ENCODE measurements around the gene EEF1A2. TPM values are rescaled to one million over a fixed set of nuclear protein-coding genes. Genes with fewer than 3 reads are reported as not detected.

EEF1A2 gene
- total RNA-seq, 1 donor from 2014 or later: 37.6 TPM

GRCh38 chr20:63477061-63477616 is 21.7 kb downstream of the EEF1A2 start:
- no peak overlapping the region for H3K4me3 Mint-ChIP-seq (ENCODE audit: unreplicated experiment)
- no peaks in the 10 kb centered on the region for H3K9me3 ChIP-seq (ENCODE audit: insufficient read depth, low read depth, low read length)
- no peak overlapping the region for H3K4me3 ChIP-seq (ENCODE audit: insufficient read depth, low read depth, low read length)
- no peak overlapping the region for H3K9ac ChIP-seq (ENCODE audit: low read length)
- H3K4me1 Mint-ChIP-seq (ENCODE audit: low read depth, unreplicated experiment): no peaks in the 10 kb centered on the region
- H3K27me3 Mint-ChIP-seq (ENCODE audit: low read depth, unreplicated experiment): peaks cover 49% of the 10 kb centered on the region
- H3K27ac Mint-ChIP-seq (ENCODE audit: unreplicated experiment): no peak overlapping the region
- peaks cover 2% of the 10 kb centered on the region for H3K36me3 Mint-ChIP-seq (ENCODE audit: low read depth, unreplicated experiment)
- no peaks in the 10 kb centered on the region for H3K36me3 ChIP-seq (ENCODE audit: insufficient read depth, low read length)
- H3K79me2 ChIP-seq (ENCODE audit: insufficient read depth, low read length): no peaks in the 10 kb centered on the region
- H3K27ac ChIP-seq (ENCODE audit: low read depth, low read length): no peak overlapping the region
- no peaks in the 10 kb centered on the region for H3K4me1 ChIP-seq (ENCODE audit: insufficient read depth, low read length)
- no peak overlapping the region for H3K4me2 ChIP-seq (ENCODE audit: low read length)
- H2AFZ ChIP-seq (ENCODE audit: low read depth, low read length): no peak overlapping the region
- peaks cover 27% of the 10 kb centered on the region for H3K27me3 ChIP-seq (ENCODE audit: insufficient read depth, low read length)
- no peak for DNase-seq (ENCODE audit: low read depth)
- no peak for TF ChIP-seq CTCF (IDR thresholded peaks at IDR 0.05; ENCODE audit: insufficient read depth, low read depth, low read length)
- no peak for TF ChIP-seq EZH2 (IDR thresholded peaks at IDR 0.05; ENCODE audit: insufficient read depth, low read length)
- FAIRE-seq: no peak
- no peaks in the 10 kb centered on the region for H3K9me3 Mint-ChIP-seq (ENCODE audit: unreplicated experiment)
- no peaks in the 10 kb centered on the region for H4K20me1 ChIP-seq (ENCODE audit: insufficient read depth, low read length)

GRCh38 chr20:63475209-63475608 is 23.7 kb downstream of the EEF1A2 start:
- Mint-ChIP-seq H3K27ac (ENCODE audit: unreplicated experiment) (no peak overlapping the region), H3K4me1 (ENCODE audit: low read depth, unreplicated experiment) (no peaks in the 10 kb centered on the region), H3K9me3 (ENCODE audit: unreplicated experiment) (no peaks in the 10 kb centered on the region), H3K4me3 (ENCODE audit: unreplicated experiment) (no peak overlapping the region), H3K36me3 (ENCODE audit: low read depth, unreplicated experiment) (peaks cover 2% of the 10 kb centered on the region), H3K27me3 (ENCODE audit: low read depth, unreplicated experiment) (peaks cover 44% of the 10 kb centered on the region)
- Histone ChIP-seq H3K4me3 (ENCODE audit: insufficient read depth, low read depth, low read length) (no peak overlapping the region), H2AFZ (ENCODE audit: low read depth, low read length) (no peak overlapping the region), H3K27ac (ENCODE audit: low read depth, low read length) (no peak overlapping the region), H3K36me3 (ENCODE audit: insufficient read depth, low read length) (no peaks in the 10 kb centered on the region), H3K4me2 (ENCODE audit: low read length) (no peak overlapping the region), H3K79me2 (ENCODE audit: insufficient read depth, low read length) (no peaks in the 10 kb centered on the region), H3K9me3 (ENCODE audit: insufficient read depth, low read depth, low read length) (no peaks in the 10 kb centered on the region), H3K27me3 (ENCODE audit: insufficient read depth, low read length) (peaks cover 33% of the 10 kb centered on the region), H3K4me1 (ENCODE audit: insufficient read depth, low read length) (no peaks in the 10 kb centered on the region), H3K9ac (ENCODE audit: low read length) (no peak overlapping the region), H4K20me1 (ENCODE audit: insufficient read depth, low read length) (no peaks in the 10 kb centered on the region)
- TF ChIP-seq CTCF (IDR thresholded peaks at IDR 0.05; ENCODE audit: insufficient read depth, low read depth, low read length) (no peak), EZH2 (IDR thresholded peaks at IDR 0.05; ENCODE audit: insufficient read depth, low read length) (no peak)
- FAIRE-seq: no peak
- peak; percentile 6 for DNase-seq (ENCODE audit: low read depth)

All from astrocyte (in vitro differentiated cells and primary cell).